HepG2 (cell line): ENCODE measurements around the gene DCUN1D2. TPM values are rescaled to one million over a fixed set of nuclear protein-coding genes. Genes with fewer than 3 reads are reported as not detected.

Experiments
- GZF1 ChIP-seq: sonication (generic); formaldehyde crosslinking; IDR thresholded peaks from 2 replicates; pipeline ENCODE4 v1.5.1; 2020; ENCODE audit warnings: mild to moderate bottlenecking, missing genetic modification reagents
- HNRNPLL ChIP-seq: fragments of 200-400 bp; formaldehyde crosslinking; IDR thresholded peaks from 2 replicates; pipeline ENCODE4 v1.6.1; 2017; ENCODE audit warnings: mild to moderate bottlenecking, low read depth, low read length; ENCODE audit not compliant: poor library complexity, severe bottlenecking
- NR2F2 ChIP-seq: IDR thresholded peaks from 2 replicates; pipeline ENCODE4 v1.6.1; 2012; ENCODE audit warnings: low read depth, inconsistent platforms, borderline replicate concordance
- RXRB ChIP-seq: IDR thresholded peaks from 2 replicates; pipeline ENCODE4 v1.6.1; 2016; ENCODE audit warnings: borderline replicate concordance, missing genetic modification reagents, missing compliant biosample characterization
- WIZ ChIP-seq: sonication (generic); formaldehyde crosslinking; IDR thresholded peaks from 2 replicates; pipeline ENCODE4 v1.5.1; 2020; ENCODE audit warnings: mild to moderate bottlenecking, missing genetic modification reagents
- ZFY ChIP-seq: sonication (generic); formaldehyde crosslinking; IDR thresholded peaks from 2 replicates; pipeline ENCODE4 v1.4.0; 2020; ENCODE audit warnings: missing genetic modification reagents
- ZNF569 ChIP-seq: sonication (generic); formaldehyde crosslinking; IDR thresholded peaks from 2 replicates; pipeline ENCODE4 v1.5.0; 2020; ENCODE audit warnings: mild to moderate bottlenecking, missing genetic modification reagents, moderate library complexity, borderline replicate concordance
- ZNF747 ChIP-seq: sonication (generic); formaldehyde crosslinking; IDR thresholded peaks from 2 replicates; pipeline ENCODE4 v1.8.1; 2023; ENCODE audit warnings: missing genetic modification reagents, mild to moderate bottlenecking, borderline replicate concordance
- polyA plus RNA-seq, 8 experiments: library from polyadenylated mRNA; depleted of rRNA in 3 of 8; stranded (reverse) in 7 of 8; unstranded in 1 of 8; fragments of >200 nt; fragmentation: Illumina TruSeq in 4 of 8; extraction: Trizol in 4 of 8; gene quantifications; 2 replicates each; pipeline versions ENCODE4 v1.2.1 to v1.2.3, GENCODE V29; 2011 to 2016; ENCODE audit warnings: low read depth in 4 of 8, missing spikeins in 1 of 8, mixed read lengths in 1 of 8; ENCODE audit not compliant: insufficient read depth in 1 of 8
- total RNA-seq, 5 experiments: library from RNA; depleted of rRNA; stranded (reverse); fragments of >200 nt; fragmentation: Illumina TruSeq; extraction: Trizol; gene quantifications; 2 replicates each; pipeline ENCODE4 v1.2.3, GENCODE V29; 2016; ENCODE audit warnings: low read depth in 1 of 5
- TF ChIP-seq, protein P1 (sequence below): sonication (generic); formaldehyde crosslinking; IDR thresholded peaks from 2 replicates; pipeline ENCODE4 v1.5.1; 2020; ENCODE audit warnings: missing genetic modification reagents, mild to moderate bottlenecking, borderline replicate concordance
- TF ChIP-seq, protein P2 (sequence below): sonication (generic); formaldehyde crosslinking; conservative IDR thresholded peaks from 2 replicates; pipeline ENCODE4 v1.4.0; 2020; ENCODE audit warnings: missing genetic modification reagents
- TF ChIP-seq, protein P3 (sequence below): sonication (generic); formaldehyde crosslinking; IDR thresholded peaks from 2 replicates; pipeline ENCODE4 v1.4.0; 2020; ENCODE audit warnings: mild to moderate bottlenecking, missing genetic modification reagents

The DCUN1D2 gene
- total and polyA plus RNA-seq, 2 of the 13 experiments (the other 11 are each of a cell fraction or from before 2014, with no cell fraction given): 9.1 to 9.6 TPM

DNA sequence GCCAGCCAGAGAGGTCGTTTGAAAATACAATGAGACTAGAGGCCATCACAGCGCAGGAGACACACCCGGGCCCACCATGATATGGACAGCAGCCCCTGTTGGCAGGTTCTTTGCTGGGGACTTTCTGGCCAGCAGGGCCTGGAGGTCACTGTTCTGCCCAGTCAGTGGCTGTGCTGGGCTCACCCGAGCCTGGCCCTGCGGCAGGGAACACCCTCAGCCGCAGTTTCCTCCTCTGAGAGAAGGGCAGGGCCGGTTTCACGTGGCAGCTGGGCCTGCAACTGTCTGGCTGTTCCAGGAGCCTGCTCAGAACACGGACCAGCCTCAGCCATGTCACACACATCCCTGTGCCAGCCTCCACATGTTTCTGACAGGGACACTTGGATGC, 76.6 kb downstream of the DCUN1D2 start (continued):
- TF ChIP-seq, protein P1, sequence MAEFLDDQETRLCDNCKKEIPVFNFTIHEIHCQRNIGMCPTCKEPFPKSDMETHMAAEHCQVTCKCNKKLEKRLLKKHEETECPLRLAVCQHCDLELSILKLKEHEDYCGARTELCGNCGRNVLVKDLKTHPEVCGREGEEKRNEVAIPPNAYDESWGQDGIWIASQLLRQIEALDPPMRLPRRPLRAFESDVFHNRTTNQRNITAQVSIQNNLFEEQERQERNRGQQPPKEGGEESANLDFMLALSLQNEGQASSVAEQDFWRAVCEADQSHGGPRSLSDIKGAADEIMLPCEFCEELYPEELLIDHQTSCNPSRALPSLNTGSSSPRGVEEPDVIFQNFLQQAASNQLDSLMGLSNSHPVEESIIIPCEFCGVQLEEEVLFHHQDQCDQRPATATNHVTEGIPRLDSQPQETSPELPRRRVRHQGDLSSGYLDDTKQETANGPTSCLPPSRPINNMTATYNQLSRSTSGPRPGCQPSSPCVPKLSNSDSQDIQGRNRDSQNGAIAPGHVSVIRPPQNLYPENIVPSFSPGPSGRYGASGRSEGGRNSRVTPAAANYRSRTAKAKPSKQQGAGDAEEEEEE: no peak
- TF ChIP-seq ZNF747 (CRISPR knock-in tag) (no peak), HNRNPLL (peak; percentile 9), RXRB (no peak), NR2F2 (no peak), ZFY (CRISPR knock-in tag) (peak; percentile 28; the same call in 1 of the 2 replicates), WIZ (no peak), ZNF569 (no peak), GZF1 (CRISPR knock-in tag) (no peak)
- TF ChIP-seq, protein P2, sequence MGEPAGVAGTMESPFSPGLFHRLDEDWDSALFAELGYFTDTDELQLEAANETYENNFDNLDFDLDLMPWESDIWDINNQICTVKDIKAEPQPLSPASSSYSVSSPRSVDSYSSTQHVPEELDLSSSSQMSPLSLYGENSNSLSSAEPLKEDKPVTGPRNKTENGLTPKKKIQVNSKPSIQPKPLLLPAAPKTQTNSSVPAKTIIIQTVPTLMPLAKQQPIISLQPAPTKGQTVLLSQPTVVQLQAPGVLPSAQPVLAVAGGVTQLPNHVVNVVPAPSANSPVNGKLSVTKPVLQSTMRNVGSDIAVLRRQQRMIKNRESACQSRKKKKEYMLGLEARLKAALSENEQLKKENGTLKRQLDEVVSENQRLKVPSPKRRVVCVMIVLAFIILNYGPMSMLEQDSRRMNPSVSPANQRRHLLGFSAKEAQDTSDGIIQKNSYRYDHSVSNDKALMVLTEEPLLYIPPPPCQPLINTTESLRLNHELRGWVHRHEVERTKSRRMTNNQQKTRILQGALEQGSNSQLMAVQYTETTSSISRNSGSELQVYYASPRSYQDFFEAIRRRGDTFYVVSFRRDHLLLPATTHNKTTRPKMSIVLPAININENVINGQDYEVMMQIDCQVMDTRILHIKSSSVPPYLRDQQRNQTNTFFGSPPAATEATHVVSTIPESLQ (CRISPR knock-in tag): no peak
- TF ChIP-seq, protein P3, sequence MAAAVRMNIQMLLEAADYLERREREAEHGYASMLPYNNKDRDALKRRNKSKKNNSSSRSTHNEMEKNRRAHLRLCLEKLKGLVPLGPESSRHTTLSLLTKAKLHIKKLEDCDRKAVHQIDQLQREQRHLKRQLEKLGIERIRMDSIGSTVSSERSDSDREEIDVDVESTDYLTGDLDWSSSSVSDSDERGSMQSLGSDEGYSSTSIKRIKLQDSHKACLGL (CRISPR knock-in tag): no peak
